ENCODE measurements around the gene SYCP2.

SYCP2 gene

GRCh38 chr20:59836767-59837166 is 96.7 kb downstream of the SYCP2 start:
- DNase-seq (ENCODE audit: low read depth), result no peak

GRCh38 chr20:59835448-59836395 is 97.7 kb downstream of the SYCP2 start:
- DNase-seq (ENCODE audit: low read depth), result no peak

DNA sequence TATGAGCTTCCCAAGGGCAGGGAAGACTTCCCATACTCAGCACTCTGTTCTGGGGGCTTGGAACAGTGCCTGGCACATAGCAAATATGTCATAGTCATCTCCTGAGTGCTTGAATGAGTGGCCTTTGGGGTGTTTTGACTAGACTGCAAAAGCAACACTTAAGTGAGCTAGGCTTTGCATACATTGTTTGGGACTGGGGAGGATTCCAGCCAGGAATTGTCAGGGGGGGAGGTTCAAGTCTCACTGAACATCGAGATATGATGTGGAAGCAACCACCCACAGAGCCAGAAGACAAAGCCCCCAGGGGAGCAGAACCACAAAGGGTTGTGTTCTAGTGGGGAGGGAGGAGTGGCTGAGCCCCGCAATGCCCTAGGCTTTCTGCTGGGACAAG is 98.4 kb downstream of the SYCP2 start:
- no peak for DNase-seq (ENCODE audit: low read depth)

DNA sequence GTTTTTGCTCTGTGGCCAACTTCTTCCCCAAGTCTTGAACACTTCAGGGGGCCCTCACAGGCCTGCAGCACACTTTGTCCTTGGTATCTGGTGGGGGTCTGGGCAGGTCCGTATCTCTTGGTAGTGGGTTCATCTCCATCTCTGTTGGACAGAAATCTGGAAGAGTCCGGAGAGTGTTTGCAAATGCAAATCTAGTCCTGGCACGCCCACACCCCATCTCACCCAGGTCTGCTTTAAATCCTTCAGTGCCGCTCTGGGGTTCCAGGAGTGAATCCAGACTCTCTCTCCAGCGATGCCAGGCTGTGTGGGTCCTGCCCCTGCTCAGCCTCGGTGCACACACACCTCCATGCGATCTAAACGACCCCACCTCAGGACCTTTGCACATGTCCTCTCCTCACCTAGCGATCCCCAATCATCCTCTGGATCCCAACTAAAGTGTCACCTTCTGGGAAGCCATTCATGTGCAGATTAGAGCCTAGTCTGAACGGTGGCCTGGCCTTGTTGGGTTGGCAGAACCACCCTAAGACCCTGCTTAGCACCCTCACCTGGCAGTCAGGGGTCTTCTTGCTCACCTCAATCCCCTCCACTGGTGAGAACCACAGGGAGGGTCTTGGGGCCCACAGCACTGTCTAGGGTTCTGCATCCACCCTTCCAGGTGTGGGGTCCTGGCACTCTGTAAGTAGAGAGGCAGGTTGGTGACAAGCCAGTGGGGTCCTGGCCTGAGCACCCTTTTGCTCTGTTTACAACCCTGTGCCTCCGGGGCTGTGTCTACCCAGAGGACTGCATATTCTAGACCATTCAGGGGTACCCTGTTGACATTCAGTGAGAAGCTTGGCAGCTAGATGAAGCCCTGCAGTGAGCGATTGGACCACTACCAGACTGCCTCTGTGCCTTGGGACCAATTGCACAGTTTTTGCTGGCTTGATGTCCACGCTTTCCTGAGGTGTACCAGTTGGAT is 100.8 kb downstream of the SYCP2 start:
- no peak for DNase-seq (ENCODE audit: low read depth)

- no peak for DNase-seq (ENCODE audit: low read depth)
These were observed 101.5 kb downstream of the SYCP2 start for GRCh38 chr20:59831916-59832270.

DNA sequence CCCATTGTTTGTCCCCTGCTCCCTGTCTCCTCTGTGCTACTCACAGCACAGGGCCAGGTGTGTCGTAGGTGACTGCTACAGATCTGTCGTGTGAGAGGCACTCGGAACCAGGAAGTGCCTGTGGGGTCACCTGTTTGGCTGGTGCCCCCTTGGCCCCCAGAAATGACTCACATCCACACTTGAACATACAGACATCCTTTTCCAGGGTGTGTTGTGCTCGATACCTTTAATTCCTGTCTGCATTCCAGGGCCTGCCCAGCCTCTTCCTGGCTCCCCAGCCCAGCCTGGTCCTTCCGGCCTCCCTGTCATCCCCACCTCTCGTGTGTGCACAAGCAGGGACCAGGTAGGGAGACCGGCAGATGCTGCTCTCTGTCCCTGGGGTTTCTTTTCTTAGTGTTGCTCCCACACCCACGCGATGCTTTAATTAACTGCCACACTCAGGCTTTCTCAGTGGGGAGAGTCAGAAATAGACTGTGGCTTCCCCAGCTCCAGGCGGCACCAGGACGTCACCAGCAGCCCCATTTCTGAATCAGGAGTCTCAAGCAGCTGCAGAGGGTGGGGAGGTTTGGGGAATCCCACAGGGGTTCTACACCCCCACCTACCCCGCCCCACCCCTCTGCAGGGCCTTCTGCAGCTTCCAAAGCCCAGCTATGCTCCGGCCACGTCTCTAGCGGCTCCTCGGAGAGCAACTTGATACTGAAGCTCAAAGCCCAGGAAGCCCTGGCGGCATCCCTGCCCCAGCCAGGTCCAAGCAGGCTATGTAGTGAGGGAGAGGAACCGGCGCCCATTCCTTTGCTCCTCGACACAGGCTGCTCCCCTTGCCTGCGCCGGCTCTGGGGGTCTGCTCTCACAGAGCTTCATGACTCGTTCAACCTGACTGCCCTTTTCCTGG is 102.2 kb downstream of the SYCP2 start:
- DNase-seq (ENCODE audit: low read depth), result no peak

DNA sequence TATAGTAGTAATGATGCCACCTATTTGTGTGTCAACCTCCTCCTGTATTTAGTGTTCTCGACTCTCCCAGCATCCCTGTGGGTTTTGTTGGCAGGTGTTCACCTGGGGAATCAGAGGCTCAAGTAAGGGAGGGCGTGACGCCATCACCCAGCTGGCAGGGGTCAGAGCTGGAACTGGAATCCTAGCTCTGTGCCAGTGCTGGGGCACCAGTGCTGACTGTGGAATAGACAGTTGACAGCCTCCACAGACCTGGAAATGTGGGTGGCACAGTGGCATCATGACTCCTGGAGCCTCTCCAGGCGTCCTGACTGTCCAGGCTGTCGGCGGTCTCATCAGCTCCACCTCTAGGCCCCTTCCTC is 102.8 kb downstream of the SYCP2 start:
- DNase-seq (ENCODE audit: low read depth), result no peak

DNA sequence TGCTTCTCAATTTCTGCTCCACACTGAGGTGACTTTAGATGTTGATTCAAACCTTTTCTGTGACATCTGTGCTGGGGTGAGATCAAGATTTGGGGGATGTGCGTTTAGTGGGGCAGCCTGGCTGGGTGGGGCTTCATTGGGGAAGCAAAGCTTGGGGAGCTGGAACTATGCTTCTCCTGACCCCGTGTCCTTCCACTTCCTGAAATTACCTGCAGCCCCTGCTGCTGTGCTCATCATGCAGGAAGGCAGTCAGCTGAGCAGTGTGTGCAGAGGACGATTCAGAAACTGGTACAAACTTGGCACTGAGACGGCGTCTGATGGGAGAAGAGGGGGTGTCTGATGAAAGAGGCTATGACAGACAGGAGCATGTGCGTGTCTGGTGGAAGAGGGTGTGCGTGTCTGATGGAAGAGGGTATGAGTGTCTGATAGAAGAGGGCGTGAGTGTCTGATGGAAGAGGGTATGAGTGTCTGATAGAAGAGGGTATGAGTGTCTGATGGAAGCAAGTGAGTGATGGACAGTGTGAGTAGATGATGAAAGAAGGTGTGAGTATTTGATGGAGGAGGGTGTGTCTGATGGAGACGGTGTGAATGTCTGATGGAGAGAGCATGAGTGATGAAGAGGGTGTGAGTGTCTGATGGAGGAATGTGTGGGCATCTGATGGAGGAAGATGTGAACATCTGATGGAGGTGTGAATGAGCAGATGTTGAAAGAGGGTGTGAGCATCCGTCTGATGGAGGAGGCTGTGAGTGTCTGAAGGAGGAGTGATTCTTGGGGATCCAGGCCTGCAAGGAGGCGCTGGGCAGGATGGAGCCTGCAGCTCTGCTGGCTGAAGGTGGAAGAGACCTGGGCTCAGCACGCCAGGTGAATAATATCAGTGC is 103.4 kb downstream of the SYCP2 start:
- DNase-seq (ENCODE audit: low read depth), result no peak

GRCh38 chr20:59829054-59829785 is 104.2 kb downstream of the SYCP2 start:
- no peak for DNase-seq (ENCODE audit: low read depth)

DNA sequence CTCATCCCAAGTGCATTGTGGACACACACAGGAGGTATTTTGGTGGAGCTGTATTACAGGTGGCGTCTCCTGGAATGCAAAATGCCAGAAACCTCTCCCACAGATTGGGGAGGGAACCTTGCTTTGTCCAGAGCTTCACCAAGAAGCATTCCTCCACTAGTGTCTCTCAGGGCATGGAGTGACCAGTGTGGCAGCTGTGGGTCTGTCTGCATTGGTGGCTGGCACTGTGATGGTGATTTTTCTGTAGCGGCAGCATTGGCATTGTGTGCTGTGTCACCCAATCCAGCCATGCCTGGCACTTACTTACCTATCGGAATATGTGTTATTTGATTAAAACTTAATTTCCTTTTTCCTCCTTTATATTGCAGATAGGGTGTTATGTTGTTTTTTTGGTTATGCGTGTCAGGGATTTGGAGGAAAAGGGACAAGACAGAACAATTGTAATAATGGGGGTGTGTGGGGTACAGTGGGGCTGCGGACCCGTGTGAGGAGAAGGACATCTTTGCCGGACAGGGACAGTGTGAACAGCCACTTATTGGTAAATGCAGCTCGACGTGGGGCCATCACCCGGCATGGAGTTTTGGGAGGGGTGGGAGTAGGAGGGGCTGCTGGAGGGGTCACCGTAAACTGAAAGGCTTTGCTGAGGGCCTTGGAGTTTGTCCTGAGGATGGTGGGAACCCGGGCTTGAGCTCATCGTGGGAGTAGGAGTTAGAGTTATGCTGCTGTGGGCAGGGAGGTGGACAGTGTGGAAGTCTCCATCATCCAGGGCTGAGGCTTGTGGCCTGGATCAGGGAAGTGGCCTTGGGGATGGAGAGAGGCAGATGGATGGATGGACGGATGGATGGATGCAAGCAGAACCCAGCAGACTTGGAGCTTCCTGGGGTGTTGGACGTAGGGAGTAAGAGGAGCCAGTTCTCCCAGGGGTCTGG is 105.0 kb downstream of the SYCP2 start:
- DNase-seq (ENCODE audit: low read depth), result no peak

GRCh38 chr20:59827138-59828056 is 106.0 kb downstream of the SYCP2 start:
- no peak for DNase-seq (ENCODE audit: low read depth)

DNA sequence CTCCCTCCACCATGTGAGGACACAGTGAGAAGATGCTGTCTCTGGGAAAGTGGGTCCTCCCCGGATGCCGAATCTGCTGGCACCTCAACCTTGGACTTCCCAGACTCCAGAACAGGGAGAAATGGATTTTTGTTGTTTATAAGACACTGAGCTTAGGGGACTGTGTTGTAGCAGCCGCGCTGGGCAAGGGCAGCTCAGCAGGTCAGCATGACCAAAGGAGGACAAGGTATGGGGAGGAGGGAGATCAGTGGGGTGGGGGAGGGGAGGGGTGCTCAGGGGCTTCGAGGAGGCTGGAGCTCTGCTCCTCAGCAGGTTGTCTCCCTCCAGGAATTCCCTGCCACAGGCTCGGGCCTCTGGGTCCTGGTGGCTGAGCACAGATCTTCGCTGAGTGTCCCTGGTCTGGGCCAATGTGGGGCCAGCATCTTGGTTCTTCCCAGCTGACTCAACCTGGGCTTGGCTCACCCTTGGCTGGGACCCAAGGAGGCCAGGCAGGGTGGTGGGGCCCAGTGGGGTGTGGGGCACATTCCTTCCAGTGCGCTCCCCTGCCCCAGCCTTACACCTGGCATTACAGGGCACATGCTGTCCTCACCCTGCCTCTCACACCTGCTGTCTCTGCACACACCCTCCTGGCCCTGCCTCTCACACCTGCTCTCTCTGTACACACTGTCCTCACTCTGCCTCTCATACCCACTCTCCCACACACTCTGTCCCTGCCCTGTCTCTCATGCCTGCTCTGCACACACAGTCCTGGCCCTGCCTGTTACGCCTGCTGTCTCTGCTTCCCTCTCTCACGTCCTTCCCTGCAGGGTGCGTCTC is 107.3 kb downstream of the SYCP2 start:
- DNase-seq (ENCODE audit: low read depth), result no peak

GRCh38 chr20:59825563-59825920 is 107.9 kb downstream of the SYCP2 start:
- no peak for DNase-seq (ENCODE audit: low read depth)

DNA sequence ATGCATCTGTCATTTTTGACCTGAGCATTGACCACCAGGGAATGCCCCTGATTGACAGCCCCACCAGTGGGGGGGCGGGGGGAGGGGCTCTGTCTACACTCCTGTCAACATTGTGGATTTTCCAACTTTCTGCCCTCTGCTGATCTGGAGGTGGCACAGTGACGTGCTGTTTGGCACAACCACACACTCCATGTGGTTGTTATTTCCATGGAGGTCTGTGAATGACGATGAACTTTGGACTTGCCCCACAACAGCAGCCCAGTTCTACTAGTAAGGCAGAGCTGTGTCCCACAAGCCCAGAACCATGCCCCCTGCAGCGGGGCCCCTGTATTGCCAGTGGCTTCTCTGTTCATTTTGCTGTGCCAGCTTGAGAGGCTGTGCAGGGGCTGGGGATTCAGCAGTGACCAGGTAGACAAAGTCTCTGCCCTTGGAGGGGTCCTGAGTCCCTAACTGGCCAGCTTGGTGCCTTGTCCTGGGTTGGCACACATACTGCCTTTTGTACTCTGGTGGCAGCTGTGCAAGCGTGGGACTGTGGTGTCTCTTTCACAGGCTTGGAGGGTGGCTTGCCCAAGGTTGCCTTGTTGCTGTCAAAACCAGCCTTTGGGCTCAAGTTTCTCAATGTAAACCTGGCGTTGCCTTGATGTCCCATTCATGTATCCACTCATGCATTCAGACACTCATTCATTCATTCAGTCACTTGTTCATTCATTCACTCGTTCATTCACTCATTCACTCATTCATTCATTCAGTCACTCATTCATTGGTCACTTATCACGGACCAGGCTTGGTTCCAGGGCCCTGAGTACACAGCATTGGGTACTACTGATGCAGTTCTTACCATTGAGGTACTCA is 108.5 kb downstream of the SYCP2 start:
- DNase-seq (ENCODE audit: low read depth), result no peak

GRCh38 chr20:59823491-59824259 is 109.8 kb downstream of the SYCP2 start:
- DNase-seq (ENCODE audit: low read depth), result no peak

DNA sequence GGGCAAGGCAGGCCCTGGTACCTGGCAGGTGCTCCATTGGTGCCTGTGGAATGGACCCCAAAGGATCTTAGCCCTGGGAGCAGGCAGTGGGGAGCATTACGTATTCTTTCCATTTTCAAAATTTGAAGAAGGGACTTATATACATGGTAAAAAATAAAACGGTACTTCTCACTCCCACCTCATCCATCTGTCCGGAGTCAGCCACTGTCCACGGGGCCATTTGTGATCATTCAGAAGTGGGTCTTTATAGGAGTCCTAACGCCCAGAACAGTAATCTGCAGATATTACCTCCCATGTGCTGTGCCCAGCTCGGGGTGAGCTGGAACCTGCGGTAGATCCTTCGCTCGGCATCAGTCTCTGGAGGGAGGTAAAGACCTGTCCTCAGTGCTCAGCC is 110.4 kb downstream of the SYCP2 start:
- no peak for DNase-seq (ENCODE audit: low read depth)

Data from HS-5 (cell line).